Hepatocyte (in vitro differentiated cells): ENCODE results near the gene SLC26A11.

ENCODE experiments used
- CTCF ChIP-seq: fragments of 200-600 bp; sonication (generic); IDR thresholded peaks from 2 replicates; pipeline ENCODE4 v1.5.1; 2016; ENCODE audit warnings: antibody characterized with exemption, mild to moderate bottlenecking; ENCODE audit not compliant: poor library complexity
- EZH2phosphoT487 ChIP-seq: fragments of 200-600 bp; sonication (generic); IDR thresholded peaks from one replicate; pipeline ENCODE4 v1.6.1; 2018; ENCODE audit warnings: antibody characterized with exemption, mild to moderate bottlenecking, low read depth, moderate library complexity; ENCODE audit not compliant: unreplicated experiment, severe bottlenecking

GRCh38 chr17:80274331-80274730 is 54.1 kb downstream of the SLC26A11 start:
- TF ChIP-seq CTCF, result no peak
- TF ChIP-seq EZH2phosphoT487, result no peak
